MM.1S (cell line): ENCODE results near the gene EIF3M.

ENCODE experiments used
- CTCF ChIP-seq: fragments of 300-600 bp; sonication (generic); IDR thresholded peaks from 2 replicates; pipeline ENCODE4 v1.5.1; 2016; ENCODE audit warnings: antibody characterized with exemption, low read length, mixed read lengths
- EZH2 ChIP-seq: fragments of 300-600 bp; sonication (generic); optimal IDR thresholded peaks from 2 replicates; pipeline ENCODE3; 2017; ENCODE audit warnings: low read depth, mild to moderate bottlenecking, antibody characterized with exemption, low read length, mixed read lengths
- EZH2phosphoT487 ChIP-seq: fragments of 300-600 bp; sonication (generic); IDR thresholded peaks from 2 replicates; pipeline ENCODE4 v1.6.1; 2018; ENCODE audit warnings: antibody characterized with exemption, low read length

GRCh38 chr11:32555091-32555490 is 28.5 kb upstream of the EIF3M start:
- no peak for TF ChIP-seq CTCF
- no peak for TF ChIP-seq EZH2phosphoT487
- no peak for TF ChIP-seq EZH2
